ENCODE data around the gene SMARCD2. TPM values are rescaled to one million over a fixed set of nuclear protein-coding genes. Genes with fewer than 3 reads are reported as not detected.
A peak's percentile ranks its signal among the peaks of the same experiment; 100 is the strongest.

SMARCD2 gene
- total and polyA plus RNA-seq, 2 of the 13 experiments (the other 11 are each of a cell fraction or from before 2014, with no cell fraction given), result 122 to 150 TPM

GRCh38 chr17:63842540-63843386 is at the start of gene SMARCD2 (continued):
- TF ChIP-seq ZNF343 (CRISPR knock-in tag; IDR thresholded peaks at IDR 0.05) (no peak), MIER2 (CRISPR knock-in tag; IDR thresholded peaks at IDR 0.05) (peak; percentile 64), ZNF207 (IDR thresholded peaks at IDR 0.05; ENCODE audit: borderline replicate concordance) (no peak), SP2 (CRISPR knock-in tag; IDR thresholded peaks at IDR 0.05) (peak; percentile 53; the same call in 1 of the 2 replicates), STAG1 (CRISPR knock-in tag; IDR thresholded peaks at IDR 0.05) (peak; percentile 19), ZNF260 (CRISPR knock-in tag; IDR thresholded peaks at IDR 0.05; ENCODE audit: borderline replicate concordance, low read depth) (peak; percentile 77; the same call in 1 of the 2 replicates), PHF8 (CRISPR knock-in tag; IDR thresholded peaks at IDR 0.05) (peak; percentile 86), RAD21 (CRISPR knock-in tag; IDR thresholded peaks at IDR 0.05) (peak; percentile 95), ZBTB39 (CRISPR knock-in tag; IDR thresholded peaks at IDR 0.05) (no peak), ATF3 (CRISPR knock-in tag; IDR thresholded peaks at IDR 0.05) (peak; percentile 80), NFIB (CRISPR knock-in tag; IDR thresholded peaks at IDR 0.05; ENCODE audit: borderline replicate concordance) (no peak), CBX2 (IDR thresholded peaks at IDR 0.05; ENCODE audit: low read depth, low read length) (no peak), CBX2 (CRISPR knock-in tag; IDR thresholded peaks at IDR 0.05; ENCODE audit: low read depth) (no peak), ZNF615 (CRISPR knock-in tag; IDR thresholded peaks at IDR 0.05; ENCODE audit: borderline replicate concordance) (no peak), SRSF9 (IDR thresholded peaks at IDR 0.05; ENCODE audit: borderline replicate concordance, insufficient read depth, low read depth, low read length, poor library complexity, severe bottlenecking) (no peak), HOXA9 (CRISPR knock-in tag; IDR thresholded peaks at IDR 0.05; ENCODE audit: borderline replicate concordance) (peak; percentile 97), SATB2 (CRISPR knock-in tag; IDR thresholded peaks at IDR 0.05) (peak; percentile 85), ZNF282 (IDR thresholded peaks at IDR 0.05; ENCODE audit: partially characterized antibody) (no peak), ZNF331 (CRISPR knock-in tag; IDR thresholded peaks at IDR 0.05) (peak; percentile 96), ZNF264 (CRISPR knock-in tag; IDR thresholded peaks at IDR 0.05) (peak; percentile 91; the same call in 1 of the 2 replicates), ZEB1 (IDR thresholded peaks at IDR 0.05; ENCODE audit: insufficient replicate concordance, low read depth) (peak; percentile 27), HOMEZ (CRISPR knock-in tag; IDR thresholded peaks at IDR 0.05; ENCODE audit: low read depth) (peak; percentile 81), RCOR2 (CRISPR knock-in tag; IDR thresholded peaks at IDR 0.05) (peak; percentile 10; the same call in 1 of the 2 replicates), IRX3 (CRISPR knock-in tag; IDR thresholded peaks at IDR 0.05; ENCODE audit: borderline replicate concordance, low read depth) (peak; percentile 98), EP300 (IDR thresholded peaks at IDR 0.05; ENCODE audit: low read depth in 2 of 2, low read length in 2 of 2) (peak; percentile 57 to 78; a peak in 3 of 4 replicates), EP300 (CRISPR knock-in tag; IDR thresholded peaks at IDR 0.05; ENCODE audit: borderline replicate concordance) (no peak), MEF2D (CRISPR knock-in tag; IDR thresholded peaks at IDR 0.05) (peak; percentile 58; the same call in 1 of the 2 replicates), ZNF570 (CRISPR knock-in tag; IDR thresholded peaks at IDR 0.05; ENCODE audit: borderline replicate concordance) (no peak)
